Thoracic aorta (tissue), 2 donors: ENCODE results near the gene TMEM258. TPM values are rescaled to one million over a fixed set of nuclear protein-coding genes. Genes with fewer than 3 reads are reported as not detected.

ENCODE experiments used
- ATAC-seq: fragments of 150-250 bp; one replicate; pipeline ENCODE4 v1.8.0; 2017; ENCODE audit warnings: low read depth; ENCODE audit not compliant: insufficient number of reproducible peaks, low FRiP score
- DNase-seq: peaks from one replicate; pipeline ENCODE4 v3.0.0-alpha.2; 2020; ENCODE audit warnings: low spot score
- H3K27ac ChIP-seq, 2 donors: fragments of 200-600 bp; sonication (generic); 1 replicate in 1 of 2; 2 replicates in 1 of 2; pipeline ENCODE4 v1.5.1; 2016; ENCODE audit warnings: mild to moderate bottlenecking in 2 of 2, moderate library complexity in 2 of 2
- H3K27me3 ChIP-seq: fragments of 200-600 bp; sonication (generic); replicated peaks from 2 replicates; pipeline ENCODE4 v1.6.0; 2016; ENCODE audit warnings: mild to moderate bottlenecking; ENCODE audit not compliant: insufficient read depth
- H3K36me3 ChIP-seq: fragments of 200-600 bp; sonication (generic); one replicate; pipeline ENCODE4 v1.5.1; 2016
- H3K4me1 ChIP-seq, 2 donors: fragments of 200-600 bp; sonication (generic); 1 replicate in 1 of 2; 2 replicates in 1 of 2; pipeline versions ENCODE4 v1.5.1 to v1.6.0; 2016; ENCODE audit warnings: low read depth in 2 of 2, mild to moderate bottlenecking in 1 of 2; ENCODE audit not compliant: control insufficient read depth in 1 of 2
- H3K4me3 ChIP-seq: fragments of 200-600 bp; sonication (generic); 2 replicates; pipeline ENCODE4 v1.5.1; 2016; ENCODE audit warnings: mild to moderate bottlenecking
- H3K9me3 ChIP-seq: fragments of 200-600 bp; sonication (generic); 2 replicates; pipeline ENCODE4 v1.5.1; 2016
- total RNA-seq, 2 donors: library from RNA; depleted of rRNA; stranded (reverse); fragments of >200 nt; gene quantifications; one replicate each; pipeline versions ENCODE4 v1.1.0 to v1.2.3, GENCODE V29; 2016
- TF ChIP-seq, protein P1 (sequence below): fragments of 200-600 bp; sonication (generic); IDR thresholded peaks from one replicate; pipeline ENCODE4 v1.5.1; 2019; ENCODE audit warnings: antibody characterized with exemption

TMEM258 gene
- total RNA-seq, 2 donors from 2014 or later, result 17.3 to 63.6 TPM

DNA sequence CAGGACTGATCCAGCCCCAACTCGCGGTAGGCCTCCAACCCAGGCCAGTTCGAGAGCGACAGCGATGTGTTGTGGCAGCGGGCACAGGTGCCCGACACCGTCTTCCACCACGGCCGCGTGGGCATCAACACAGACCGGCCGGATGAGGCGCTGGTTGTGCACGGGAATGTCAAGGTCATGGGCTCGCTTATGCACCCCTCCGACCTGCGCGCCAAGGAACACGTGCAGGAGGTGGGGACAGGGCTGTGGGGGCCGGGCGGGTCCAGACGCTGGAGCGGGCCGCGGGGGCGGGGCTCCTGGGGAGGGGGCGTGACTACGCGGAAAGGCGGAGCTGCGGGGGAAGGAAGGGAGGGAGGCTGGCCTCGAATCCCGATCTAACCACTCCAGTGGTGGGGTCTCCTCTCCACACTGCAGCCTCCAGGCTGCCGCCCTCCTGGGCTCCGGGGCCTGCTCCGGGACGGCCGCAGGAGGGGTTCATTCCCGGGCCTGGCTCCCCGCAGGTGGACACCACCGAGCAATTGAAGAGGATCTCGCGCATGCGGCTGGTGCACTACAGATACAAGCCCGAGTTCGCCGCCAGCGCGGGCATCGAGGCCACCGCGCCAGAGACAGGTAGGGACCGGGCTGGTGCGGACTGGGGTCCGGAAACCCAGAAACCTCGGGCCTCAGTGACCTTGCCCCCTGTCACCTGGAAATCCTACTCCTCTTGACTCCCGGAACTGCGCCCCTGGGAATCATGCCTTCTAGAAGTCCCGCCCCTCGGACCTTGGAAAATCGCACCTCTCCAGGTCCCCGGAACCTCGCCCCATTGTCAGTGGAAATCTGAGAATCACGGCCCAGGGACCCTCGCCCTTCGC lies 14.9 kb downstream of the TMEM258 start:
- H3K27ac ChIP-seq, result no peak overlapping the region
- TF ChIP-seq, protein P1, sequence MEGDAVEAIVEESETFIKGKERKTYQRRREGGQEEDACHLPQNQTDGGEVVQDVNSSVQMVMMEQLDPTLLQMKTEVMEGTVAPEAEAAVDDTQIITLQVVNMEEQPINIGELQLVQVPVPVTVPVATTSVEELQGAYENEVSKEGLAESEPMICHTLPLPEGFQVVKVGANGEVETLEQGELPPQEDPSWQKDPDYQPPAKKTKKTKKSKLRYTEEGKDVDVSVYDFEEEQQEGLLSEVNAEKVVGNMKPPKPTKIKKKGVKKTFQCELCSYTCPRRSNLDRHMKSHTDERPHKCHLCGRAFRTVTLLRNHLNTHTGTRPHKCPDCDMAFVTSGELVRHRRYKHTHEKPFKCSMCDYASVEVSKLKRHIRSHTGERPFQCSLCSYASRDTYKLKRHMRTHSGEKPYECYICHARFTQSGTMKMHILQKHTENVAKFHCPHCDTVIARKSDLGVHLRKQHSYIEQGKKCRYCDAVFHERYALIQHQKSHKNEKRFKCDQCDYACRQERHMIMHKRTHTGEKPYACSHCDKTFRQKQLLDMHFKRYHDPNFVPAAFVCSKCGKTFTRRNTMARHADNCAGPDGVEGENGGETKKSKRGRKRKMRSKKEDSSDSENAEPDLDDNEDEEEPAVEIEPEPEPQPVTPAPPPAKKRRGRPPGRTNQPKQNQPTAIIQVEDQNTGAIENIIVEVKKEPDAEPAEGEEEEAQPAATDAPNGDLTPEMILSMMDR, result no peak
- DNase-seq (no peak), ATAC-seq (no peak)
- H3K27me3 ChIP-seq, result no peaks in the 10 kb centered on the region
- H3K4me1 ChIP-seq, result no peaks in the 10 kb centered on the region
- no peaks in the 10 kb centered on the region for H3K36me3 ChIP-seq
- no peaks in the 10 kb centered on the region for H3K9me3 ChIP-seq
- H3K4me3 ChIP-seq, result peak overlapping the region; percentile 27

- ATAC-seq (no peak), DNase-seq (no peak)
- H3K27me3 ChIP-seq, result no peaks in the 10 kb centered on the region
- no peak overlapping the region for H3K4me3 ChIP-seq
- no peaks in the 10 kb centered on the region for H3K36me3 ChIP-seq
- TF ChIP-seq, protein P1, result peak; percentile 29
- no peak overlapping the region for H3K27ac ChIP-seq
- no peaks in the 10 kb centered on the region for H3K9me3 ChIP-seq
- H3K4me1 ChIP-seq, result no peaks in the 10 kb centered on the region
These were observed 15.8 kb downstream of the TMEM258 start for GRCh38 chr11:61776561-61777075.

- TF ChIP-seq, protein P1, result no peak
- no peaks in the 10 kb centered on the region for H3K9me3 ChIP-seq
- H3K27ac ChIP-seq, result no peak overlapping the region
- DNase-seq (no peak), ATAC-seq (no peak)
- no peaks in the 10 kb centered on the region for H3K27me3 ChIP-seq
- no peaks in the 10 kb centered on the region for H3K36me3 ChIP-seq
- no peak overlapping the region for H3K4me3 ChIP-seq
- no peaks in the 10 kb centered on the region for H3K4me1 ChIP-seq
These were observed 16.5 kb downstream of the TMEM258 start for GRCh38 chr11:61775606-61776554.

GRCh38 chr11:61775106-61775505 lies 17.3 kb downstream of the TMEM258 start:
- TF ChIP-seq, protein P1, result no peak
- Histone ChIP-seq H3K9me3 (no peaks in the 10 kb centered on the region), H3K27ac (no peak overlapping the region), H3K4me3 (no peak overlapping the region), H3K36me3 (no peaks in the 10 kb centered on the region), H3K4me1 (no peaks in the 10 kb centered on the region), H3K27me3 (no peaks in the 10 kb centered on the region)
- DNase-seq (no peak), ATAC-seq (no peak)

- no peaks in the 10 kb centered on the region for H3K36me3 ChIP-seq
- DNase-seq, result no peak
- ATAC-seq, result no peak
- H3K27me3 ChIP-seq, result no peaks in the 10 kb centered on the region
- H3K27ac ChIP-seq, result no peak overlapping the region
- H3K9me3 ChIP-seq, result no peaks in the 10 kb centered on the region
- no peaks in the 10 kb centered on the region for H3K4me1 ChIP-seq
- TF ChIP-seq, protein P1, result no peak
- H3K4me3 ChIP-seq, result no peak overlapping the region
These were observed 18.0 kb downstream of the TMEM258 start for GRCh38 chr11:61774411-61774810.
